SK-N-MC (cell line): Measurements from ENCODE around the gene ATXN7L1.

Source experiments
- DNase-seq: peaks from one replicate; pipeline ENCODE4 v3.0.0-alpha.2; 2011; ENCODE audit warnings: low read depth, low spot score
- H3K27ac ChIP-seq: fragments of 200-600 bp; sonication (generic); 2 replicates; pipeline ENCODE4 v1.5.1; 2016; ENCODE audit warnings: mixed run types
- H3K36me3 ChIP-seq: fragments of 200-600 bp; sonication (generic); 2 replicates; pipeline ENCODE4 v1.6.1; 2017; ENCODE audit warnings: antibody characterized with exemption, low read length, mixed read lengths; ENCODE audit not compliant: insufficient read depth
- H3K4me3 ChIP-seq: fragments of 200-600 bp; sonication (generic); 2 replicates; pipeline ENCODE4 v1.5.1; 2016
- H3K9ac ChIP-seq: fragments of 200-600 bp; sonication (generic); 2 replicates; pipeline ENCODE4 v1.8.0; 2017; ENCODE audit warnings: mixed run types, mixed read lengths; ENCODE audit not compliant: insufficient read length
- H3K9me3 ChIP-seq: fragments of 200-600 bp; sonication (generic); 2 replicates; pipeline ENCODE4 v1.6.1; 2017; ENCODE audit warnings: low read depth, mild to moderate bottlenecking, antibody characterized with exemption, low read length, moderate library complexity, mixed read lengths
- EZH2 ChIP-seq: fragments of 200-600 bp; sonication (generic); IDR thresholded peaks from one replicate; pipeline ENCODE4 v1.6.1; 2017; ENCODE audit warnings: antibody characterized with exemption
- FOXP2 ChIP-seq: optimal IDR thresholded peaks from 2 replicates; pipeline ENCODE3; 2011; ENCODE audit warnings: mild to moderate bottlenecking, moderate library complexity; ENCODE audit not compliant: insufficient read depth; ENCODE audit errors: extremely low read length, control extremely low read depth
- POLR2AphosphoS5 ChIP-seq: IDR thresholded peaks from 2 replicates; pipeline ENCODE4 v1.6.1; 2012; ENCODE audit warnings: mild to moderate bottlenecking, low read depth, low read length, borderline replicate concordance

ATXN7L1 gene

GRCh38 chr7:105680505-105681187, 195.8 kb downstream of the ATXN7L1 start:
- TF ChIP-seq FOXP2: no peak
- no peak for TF ChIP-seq POLR2AphosphoS5
- TF ChIP-seq EZH2: no peak
- no peaks in the 10 kb centered on the region for H3K9me3 ChIP-seq
- H3K36me3 ChIP-seq: no peaks in the 10 kb centered on the region
- DNase-seq: no peak
- H3K9ac ChIP-seq: no peak overlapping the region
- H3K27ac ChIP-seq: no peak overlapping the region
- no peak overlapping the region for H3K4me3 ChIP-seq

GRCh38 chr7:105678811-105679495, 197.4 kb downstream of the ATXN7L1 start:
- TF ChIP-seq POLR2AphosphoS5 (no peak), EZH2 (no peak), FOXP2 (no peak)
- no peak overlapping the region for H3K4me3 ChIP-seq
- H3K9me3 ChIP-seq: no peaks in the 10 kb centered on the region
- DNase-seq: no peak
- no peak overlapping the region for H3K27ac ChIP-seq
- no peak overlapping the region for H3K9ac ChIP-seq
- H3K36me3 ChIP-seq: no peaks in the 10 kb centered on the region

GRCh38 chr7:105677817-105678573, 198.4 kb downstream of the ATXN7L1 start:
- Histone ChIP-seq H3K9ac (no peak overlapping the region), H3K27ac (peak overlapping the region; percentile 30; the same call in 1 of the 2 replicates), H3K4me3 (no peak overlapping the region), H3K9me3 (no peaks in the 10 kb centered on the region), H3K36me3 (no peaks in the 10 kb centered on the region)
- TF ChIP-seq FOXP2 (no peak), EZH2 (no peak), POLR2AphosphoS5 (no peak)
- DNase-seq: no peak

GRCh38 chr7:105677410-105677730, 199.0 kb downstream of the ATXN7L1 start:
- H3K36me3 ChIP-seq: no peaks in the 10 kb centered on the region
- no peak for TF ChIP-seq FOXP2
- TF ChIP-seq POLR2AphosphoS5: no peak
- no peak for TF ChIP-seq EZH2
- DNase-seq: no peak
- no peak overlapping the region for H3K27ac ChIP-seq
- H3K9me3 ChIP-seq: no peaks in the 10 kb centered on the region
- H3K4me3 ChIP-seq: no peak overlapping the region
- no peak overlapping the region for H3K9ac ChIP-seq

- H3K9ac ChIP-seq: no peak overlapping the region
- TF ChIP-seq FOXP2: no peak
- TF ChIP-seq POLR2AphosphoS5: no peak
- TF ChIP-seq EZH2: no peak
- no peak overlapping the region for H3K4me3 ChIP-seq
- no peaks in the 10 kb centered on the region for H3K36me3 ChIP-seq
- no peaks in the 10 kb centered on the region for H3K9me3 ChIP-seq
- DNase-seq: no peak
- H3K27ac ChIP-seq: no peak overlapping the region
These were observed 200.4 kb downstream of the ATXN7L1 start for GRCh38 chr7:105675934-105676371.

GRCh38 chr7:105674200-105674920, 202.0 kb downstream of the ATXN7L1 start:
- Histone ChIP-seq H3K27ac (no peak overlapping the region), H3K9me3 (no peaks in the 10 kb centered on the region), H3K36me3 (no peaks in the 10 kb centered on the region), H3K9ac (no peak overlapping the region), H3K4me3 (no peak overlapping the region)
- TF ChIP-seq EZH2 (no peak), POLR2AphosphoS5 (no peak), FOXP2 (no peak)
- DNase-seq: no peak

GRCh38 chr7:105673367-105674084, 202.9 kb downstream of the ATXN7L1 start:
- DNase-seq: no peak
- no peak overlapping the region for H3K27ac ChIP-seq
- H3K4me3 ChIP-seq: no peak overlapping the region
- TF ChIP-seq EZH2 (no peak), POLR2AphosphoS5 (no peak), FOXP2 (no peak)
- no peaks in the 10 kb centered on the region for H3K9me3 ChIP-seq
- no peak overlapping the region for H3K9ac ChIP-seq
- H3K36me3 ChIP-seq: no peaks in the 10 kb centered on the region
